IMR-90 (cell line): ENCODE measurements around the gene PIK3R4. TPM values are rescaled to one million over a fixed set of nuclear protein-coding genes. Genes with fewer than 3 reads are reported as not detected.

Experiments
- ATAC-seq: fragments of 200-7000 bp; cut with Tn5 transposase; 2 replicates; pipeline ENCODE4 v1.9.1; 2020; ENCODE audit warnings: low read depth, mild to moderate bottlenecking, moderate library complexity
- BruUV-seq: library from RNA; stranded (reverse); fragments of 400-500 nt; replicated peaks from 2 replicates; lab custom pipeline; 2021; lab: Mats Ljungman, UMichigan
- CTCF ChIA-PET: fragments of 300-600 bp; formaldehyde crosslinking; extraction: SDS; loops from one replicate; lab custom pipeline; 2021; ENCODE audit warnings: antibody characterized with exemption; lab: Yijun Ruan, JAX
- POLR2A ChIA-PET: fragments of 300-600 bp; sonication (Branson Sonifier 250); formaldehyde crosslinking; loops from one replicate; lab custom pipeline; 2022; ENCODE audit warnings: antibody characterized with exemption; ENCODE audit not compliant: unreplicated experiment; lab: Charles Lee
- DNase-seq: peaks from one replicate; pipeline ENCODE4 v3.0.0; 2013
- H2AFZ ChIP-seq: replicated peaks from 2 replicates; pipeline ENCODE3; 2013; ENCODE audit warnings: low read length, mild to moderate bottlenecking; ENCODE audit not compliant: poor library complexity
- H2AK5ac ChIP-seq: 2 replicates; pipeline ENCODE4 v1.6.1; 2013; ENCODE audit warnings: low read depth, low read length, inconsistent platforms
- H2AK9ac ChIP-seq: replicated peaks from 2 replicates; pipeline ENCODE3; 2013; ENCODE audit warnings: mild to moderate bottlenecking, low read depth, low read length, moderate library complexity; ENCODE audit not compliant: poor library complexity
- H2BK120ac ChIP-seq: 2 replicates; pipeline ENCODE4 v1.6.1; 2013; ENCODE audit warnings: low read depth, low read length, inconsistent platforms
- H2BK15ac ChIP-seq: 3 replicates; pipeline ENCODE4 v1.6.1; 2013; ENCODE audit warnings: low read depth, low read length, inconsistent platforms
- H2BK20ac ChIP-seq: 2 replicates; pipeline ENCODE4 v1.6.1; 2013; ENCODE audit warnings: low read depth, mild to moderate bottlenecking, inconsistent platforms, low read length, moderate library complexity
- H2BK5ac ChIP-seq: 2 replicates; pipeline ENCODE4 v1.6.1; 2013; ENCODE audit warnings: mild to moderate bottlenecking, low read depth, low read length, inconsistent platforms; ENCODE audit not compliant: poor library complexity, severe bottlenecking
- H3K14ac ChIP-seq: replicated peaks from 2 replicates; pipeline ENCODE4 v1.6.1; 2013; ENCODE audit warnings: low read depth, low read length, inconsistent platforms
- H3K18ac ChIP-seq: 2 replicates; pipeline ENCODE4 v1.6.1; 2013; ENCODE audit warnings: low read depth, low read length, control low read depth
- H3K23ac ChIP-seq: 2 replicates; pipeline ENCODE4 v1.6.1; 2013; ENCODE audit warnings: low read depth, low read length, inconsistent platforms
- H3K27ac ChIP-seq: 2 replicates; pipeline ENCODE4 v1.5.1; 2013; ENCODE audit warnings: mild to moderate bottlenecking, control low read depth, low read length; ENCODE audit not compliant: insufficient read depth
- H3K27me3 ChIP-seq: 2 replicates; pipeline ENCODE4 v1.6.1; 2013; ENCODE audit warnings: low read length; ENCODE audit not compliant: control insufficient read depth, insufficient read depth
- H3K36me3 ChIP-seq: 2 replicates; pipeline ENCODE4 v1.6.1; 2013; ENCODE audit warnings: low read length, mixed read lengths; ENCODE audit not compliant: control insufficient read depth, insufficient read depth
- H3K4ac ChIP-seq: 2 replicates; pipeline ENCODE4 v1.6.1; 2013; ENCODE audit warnings: low read depth, low read length, inconsistent platforms
- H3K4me1 ChIP-seq: 2 replicates; pipeline ENCODE4 v1.6.1; 2013; ENCODE audit warnings: low read length, mixed read lengths; ENCODE audit not compliant: control insufficient read depth, insufficient read depth
- H3K4me2 ChIP-seq: 2 replicates; pipeline ENCODE4 v1.6.1; 2013; ENCODE audit warnings: low read depth, mild to moderate bottlenecking, control low read depth, low read length, moderate library complexity
- H3K4me3 ChIP-seq: 2 replicates; pipeline ENCODE4 v1.5.1; 2013; ENCODE audit warnings: low read depth, mild to moderate bottlenecking, control low read depth, low read length, moderate library complexity; ENCODE audit not compliant: insufficient read depth
- H3K56ac ChIP-seq: 2 replicates; pipeline ENCODE4 v1.6.1; 2013; ENCODE audit warnings: low read length, inconsistent platforms; ENCODE audit not compliant: insufficient read depth; ENCODE audit errors: extremely low read depth
- H3K79me1 ChIP-seq, 2 experiments: 2 replicates each; pipeline ENCODE4 v1.6.1; 2013; ENCODE audit warnings: low read length in 2 of 2, inconsistent platforms in 1 of 2, low read depth in 1 of 2
- H3K9ac ChIP-seq: 2 replicates; pipeline ENCODE4 v1.6.1; 2013; ENCODE audit warnings: low read depth, low read length, control low read depth
- H3K9me1 ChIP-seq: 2 replicates; pipeline ENCODE4 v1.6.1; 2013; ENCODE audit warnings: low read length, inconsistent platforms; ENCODE audit not compliant: insufficient read depth
- H3K9me3 ChIP-seq: 2 replicates; pipeline ENCODE4 v1.6.1; 2013; ENCODE audit warnings: low read length; ENCODE audit not compliant: control insufficient read depth, insufficient read depth
- H4K20me1 ChIP-seq: 2 replicates; pipeline ENCODE4 v1.6.1; 2013; ENCODE audit warnings: low read length, inconsistent platforms; ENCODE audit not compliant: insufficient read depth
- H4K5ac ChIP-seq: 2 replicates; pipeline ENCODE4 v1.6.1; 2013; ENCODE audit warnings: mild to moderate bottlenecking, low read depth, low read length, control low read depth
- H4K8ac ChIP-seq, 2 experiments: 2 replicates each; pipeline ENCODE4 v1.6.1; 2013; ENCODE audit warnings: low read depth in 2 of 2, low read length in 2 of 2, control low read depth in 1 of 2, inconsistent platforms in 1 of 2
- H4K91ac ChIP-seq: 2 replicates; pipeline ENCODE4 v1.6.1; 2013; ENCODE audit warnings: low read depth, low read length, inconsistent platforms; ENCODE audit not compliant: insufficient read depth
- CEBPB ChIP-seq: IDR thresholded peaks from 2 replicates; pipeline ENCODE4 v1.6.1; 2012; ENCODE audit warnings: low read depth, low read length, improper control_type of control experiment
- MAFK ChIP-seq: IDR thresholded peaks from 2 replicates; pipeline ENCODE4 v1.6.1; 2012; ENCODE audit warnings: low read depth, low read length, improper control_type of control experiment
- MAZ ChIP-seq: IDR thresholded peaks from 2 replicates; pipeline ENCODE4 v1.6.1; 2012; ENCODE audit warnings: low read depth, mild to moderate bottlenecking, low read length, improper control_type of control experiment, moderate library complexity, borderline replicate concordance
- NFE2L2 ChIP-seq: fragments of 150-350 bp; IDR thresholded peaks from 2 replicates; pipeline ENCODE4 v1.6.1; 2016; ENCODE audit warnings: low read depth, mild to moderate bottlenecking, low read length
- RFX5 ChIP-seq: IDR thresholded peaks from 2 replicates; pipeline ENCODE4 v1.8.0; 2012; ENCODE audit warnings: low read depth, mild to moderate bottlenecking, low read length, moderate library complexity
- SMC3 ChIP-seq: fragments of 150-350 bp; IDR thresholded peaks from 2 replicates; pipeline ENCODE4 v1.6.1; 2016; ENCODE audit warnings: low read depth, mild to moderate bottlenecking, antibody characterized with exemption, low read length, moderate library complexity
- WGBS, 2 experiments: methylation state at CpG; one replicate each; pipeline versions ENCODE4 v1.1.5 to v1.1.7; 2013; ENCODE audit warnings: missing lambda C conversion rate in 2 of 2; ENCODE audit not compliant: insufficient read length in 1 of 2; ENCODE audit errors: extremely low coverage in 2 of 2; 5-methylcytosine and 5-hydroxymethylcytosine counted together
- dilution Hi-C: fragments of 300-500 bp; cut with HindIII; formaldehyde crosslinking; loops from one replicate; pipeline ENCODE4 v1.14.3; 2018; ENCODE audit warnings: low sequenced_read_pairs; ENCODE audit not compliant: unreplicated experiment
- in situ Hi-C: fragments of 300-500 bp; cut with MboI; formaldehyde crosslinking; loops from 3 replicates; pipeline ENCODE4 v1.14.3; 2019; ENCODE audit warnings: low sequenced_read_pairs, inconsistent platforms, mixed read lengths
- intact Hi-C: fragments of 100-400 bp; cut with micrococcal nuclease; formaldehyde crosslinking; loops from 2 replicates; pipeline ENCODE4 v1.10.0; 2022
- polyA plus RNA-seq, 3 experiments: library from polyadenylated mRNA; depleted of rRNA; stranded (reverse); fragments of >200 nt; gene quantifications; 2 replicates each; pipeline ENCODE4 v1.2.3, GENCODE V29; 2012; ENCODE audit warnings: low replicate concordance in 1 of 3
- total RNA-seq: library from RNA; depleted of rRNA; stranded (reverse); fragments of >200 nt; gene quantifications from 2 replicates; pipeline ENCODE4 v1.2.3, GENCODE V29; 2012

PIK3R4 gene
- total and polyA plus RNA-seq, 2 of the 4 experiments (the other 2 are of a cell fraction): 19.7 to 27.2 TPM

GRCh38 chr3:130741946-130742610 is 4.6 kb downstream of the PIK3R4 start:
- Histone ChIP-seq H4K8ac (no peak overlapping the region), H3K18ac (no peak overlapping the region), H3K4me3 (no peak overlapping the region), H3K36me3 (peaks cover 2% of the 10 kb centered on the region), H3K56ac (no peak overlapping the region), H4K5ac (no peak overlapping the region), H3K9me3 (no peaks in the 10 kb centered on the region), H3K9me1 (peaks cover 5% of the 10 kb centered on the region), H3K27me3 (no peaks in the 10 kb centered on the region), H2BK5ac (no peak overlapping the region), H3K4me2 (no peak overlapping the region), H3K23ac (no peak overlapping the region), H3K14ac (no peak overlapping the region), H4K20me1 (0 out of 2 replicates have a peak, but pooled peaks cover 3% of the 10 kb centered on the region), H3K4ac (no peak overlapping the region), H3K27ac (no peak overlapping the region), H2AFZ (no peak overlapping the region), H3K4me1 (no peaks in the 10 kb centered on the region), H2BK15ac (no peak overlapping the region), H2AK5ac (no peak overlapping the region), H2BK20ac (no peak overlapping the region), H3K9ac (no peak overlapping the region), H2AK9ac (no peak overlapping the region), H3K79me1 (peaks cover 18 to 36% of the 10 kb centered on the region in 2 experiments; a peak in 3 of 4 replicates), H2BK120ac (no peak overlapping the region), H4K91ac (no peak overlapping the region)
- ChIA-PET POLR2A (interaction anchor here (0.7 kb wide), 1 partner anchor 79 kb away, joined by 3 read pairs; no protein-coding TSS in a partner anchor), CTCF (interaction anchor here (0.7 to 1.2 kb wide), 2 partner anchors 15 to 55 kb away, joined by 3 read pairs; no protein-coding TSS in a partner anchor)
- in situ Hi-C loops (loop anchor here (25.0 kb wide), 2 partner anchors 245 to 745 kb away; no protein-coding TSS in a partner anchor), dilution Hi-C loops (no loop called here), intact Hi-C loops (loop anchor here (10.0 kb wide), 2 partner anchors 57 to 257 kb away; no protein-coding TSS in a partner anchor)
- DNase-seq: no peak
- TF ChIP-seq NFE2L2 (no peak), MAFK (peak; percentile 79), MAZ (no peak), CEBPB (peak; percentile 69), SMC3 (no peak), RFX5 (no peak)
- BruUV-seq: no TSS peak
- no peak for ATAC-seq
- 76% methylated on average over 2 of the region's 6 CpGs; no CpG with 5 or more reads in 1 of the 2 experiments for WGBS, 2 experiments
